Measurements from ENCODE around the gene SMIM36.
A peak's percentile ranks its signal among the peaks of the same experiment; 100 is the strongest.
"Not testable (repeated sequence)": the region's sequence is repeated elsewhere in the genome, so short reads cannot be mapped to it uniquely, and the experiment has no call there.

Gene SMIM36

DNA sequence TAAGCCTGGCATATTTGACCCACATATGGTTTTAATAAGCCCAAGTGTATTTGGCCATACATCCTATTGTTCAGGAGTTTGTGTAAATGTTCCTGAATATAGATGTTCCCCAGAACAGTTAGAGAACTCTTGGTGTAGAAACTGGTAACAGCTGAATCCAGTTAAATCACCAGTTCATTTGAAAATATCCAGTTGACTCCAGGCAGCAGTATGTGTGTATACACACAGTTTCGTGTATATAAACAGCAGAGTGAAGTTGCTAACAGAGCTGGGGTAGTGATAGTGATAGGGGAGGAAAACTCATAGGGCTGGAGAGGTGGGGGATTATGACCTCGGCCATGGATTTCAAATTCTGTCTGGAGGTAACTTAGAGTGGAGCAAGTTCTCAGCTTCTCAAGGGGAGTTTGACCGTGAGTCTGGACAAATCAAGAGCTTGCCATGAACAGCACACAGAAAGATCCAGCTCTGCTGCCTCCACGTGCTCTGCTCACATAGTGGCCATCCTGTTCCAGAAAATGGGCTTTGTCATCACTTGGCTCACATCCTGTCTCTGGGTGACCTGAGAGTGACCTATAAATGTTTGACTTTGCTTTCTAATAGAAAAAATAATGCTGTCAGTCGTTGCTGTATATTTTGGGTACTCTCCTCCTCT, 59.0 kb downstream of the SMIM36 start:
- no peak overlapping the region for H3K4me3 Mint-ChIP-seq
- H3K36me3 Mint-ChIP-seq, result no peaks in the 10 kb centered on the region
- no peak overlapping the region for H3K27ac Mint-ChIP-seq
- H3K27me3 Mint-ChIP-seq, result peaks cover 16% of the 10 kb centered on the region
- no peaks in the 10 kb centered on the region for H3K9me3 Mint-ChIP-seq
- H3K4me1 Mint-ChIP-seq, result no peaks in the 10 kb centered on the region
- ATAC-seq, result no peak

DNA sequence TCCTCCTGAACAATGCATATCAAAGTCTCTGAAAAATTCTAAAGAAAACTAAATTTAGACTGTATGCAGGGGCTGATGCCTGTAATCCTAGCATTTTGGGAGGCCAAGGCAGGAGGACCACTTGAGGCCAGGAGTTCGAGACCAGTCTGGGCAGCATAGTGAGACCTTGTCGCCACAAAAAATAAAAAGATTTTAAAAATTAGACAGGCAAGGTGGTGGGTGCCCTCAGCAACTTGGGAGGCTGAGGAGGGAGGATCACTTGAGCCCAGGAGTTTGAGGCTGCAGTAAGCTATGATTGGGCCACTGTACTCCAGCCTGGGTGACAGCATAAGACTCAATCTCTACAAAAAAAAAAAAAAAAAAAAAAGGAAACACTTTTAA, 59.5 kb downstream of the SMIM36 start:
- Mint-ChIP-seq H3K4me3 (no peak overlapping the region), H3K4me1 (no peaks in the 10 kb centered on the region), H3K36me3 (no peaks in the 10 kb centered on the region), H3K27ac (no peak overlapping the region), H3K27me3 (peaks cover 16% of the 10 kb centered on the region), H3K9me3 (no peaks in the 10 kb centered on the region)
- ATAC-seq, result no peak

DNA sequence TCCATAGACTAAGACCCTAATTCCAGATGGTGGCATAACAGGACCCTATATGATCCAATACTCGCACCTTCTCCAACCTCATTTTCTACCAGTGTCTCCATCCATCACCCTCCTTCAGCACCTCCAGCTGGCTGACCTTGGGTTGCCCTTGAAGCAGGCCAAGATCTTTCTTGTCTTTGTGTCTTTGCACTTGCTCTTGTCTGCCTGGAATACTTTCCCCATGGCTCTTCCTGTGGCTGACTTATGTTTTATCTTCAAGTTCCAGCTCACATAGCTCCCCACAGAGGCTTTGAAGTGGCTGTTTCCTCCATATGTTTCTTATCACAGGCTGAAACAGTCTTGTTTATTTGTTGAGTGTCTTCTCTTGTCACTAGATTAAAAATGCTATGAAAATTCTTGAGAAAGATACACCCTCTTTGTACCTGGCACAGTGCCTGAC, 60.0 kb downstream of the SMIM36 start:
- Mint-ChIP-seq H3K36me3 (no peaks in the 10 kb centered on the region), H3K4me1 (no peaks in the 10 kb centered on the region), H3K27ac (no peak overlapping the region), H3K4me3 (no peak overlapping the region), H3K9me3 (no peaks in the 10 kb centered on the region), H3K27me3 (peaks cover 16% of the 10 kb centered on the region)
- no peak for ATAC-seq

DNA sequence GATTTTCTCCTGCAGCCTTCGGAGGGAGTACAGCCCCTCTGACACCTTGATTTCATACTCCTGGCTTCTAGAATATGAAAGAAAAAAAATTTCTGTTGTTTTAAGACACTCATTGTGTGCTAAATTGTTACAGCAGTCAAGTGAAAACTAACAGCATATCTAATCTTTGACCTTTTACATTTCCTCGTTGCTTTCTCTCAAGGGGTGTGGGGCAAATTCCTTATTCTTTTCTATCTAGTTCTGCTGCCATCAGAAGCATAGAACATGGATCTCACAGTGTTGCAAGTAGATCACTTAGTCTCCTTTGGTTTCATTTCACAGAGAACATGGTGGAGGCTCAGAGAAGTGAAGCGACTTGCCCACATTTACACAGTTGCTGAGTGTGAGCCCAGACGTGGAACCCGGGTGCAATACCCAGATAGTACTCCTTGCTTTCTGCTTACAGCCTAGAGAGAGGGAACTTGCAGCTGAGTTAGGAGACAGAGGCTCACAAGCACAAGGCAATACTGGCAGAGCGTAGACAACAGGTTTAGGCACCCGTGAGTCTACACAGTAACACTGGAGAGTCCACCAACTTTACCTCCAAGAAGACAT, 60.9 kb downstream of the SMIM36 start:
- Mint-ChIP-seq H3K27ac (no peak overlapping the region), H3K4me3 (no peak overlapping the region), H3K27me3 (peaks cover 11% of the 10 kb centered on the region), H3K9me3 (no peaks in the 10 kb centered on the region), H3K36me3 (no peaks in the 10 kb centered on the region), H3K4me1 (no peaks in the 10 kb centered on the region)
- ATAC-seq, result no peak

DNA sequence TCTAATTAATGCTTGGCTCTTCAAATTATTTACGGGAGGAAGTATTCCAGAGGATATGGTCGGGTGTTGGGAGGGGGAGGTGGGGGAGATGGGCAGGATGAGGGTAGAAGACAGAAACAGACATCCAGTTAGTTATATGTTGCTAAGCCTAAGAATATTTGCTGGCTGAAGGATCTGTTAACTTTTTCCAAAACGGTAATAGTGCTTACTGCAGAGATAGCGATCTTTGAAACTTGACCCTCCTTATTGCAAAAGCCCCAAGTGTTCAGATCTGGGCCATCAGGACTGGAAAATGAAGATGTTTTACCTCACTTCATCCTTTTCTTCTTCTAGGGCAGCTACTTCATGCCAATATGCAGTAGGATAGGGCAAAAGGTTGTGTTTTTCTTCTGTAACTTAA, 62.6 kb downstream of the SMIM36 start:
- H3K36me3 Mint-ChIP-seq, result no peaks in the 10 kb centered on the region
- ATAC-seq, result no peak
- peaks cover 12% of the 10 kb centered on the region for H3K4me1 Mint-ChIP-seq
- peaks cover 2% of the 10 kb centered on the region for H3K27me3 Mint-ChIP-seq
- no peaks in the 10 kb centered on the region for H3K9me3 Mint-ChIP-seq
- no peak overlapping the region for H3K4me3 Mint-ChIP-seq
- H3K27ac Mint-ChIP-seq, result no peak overlapping the region

DNA sequence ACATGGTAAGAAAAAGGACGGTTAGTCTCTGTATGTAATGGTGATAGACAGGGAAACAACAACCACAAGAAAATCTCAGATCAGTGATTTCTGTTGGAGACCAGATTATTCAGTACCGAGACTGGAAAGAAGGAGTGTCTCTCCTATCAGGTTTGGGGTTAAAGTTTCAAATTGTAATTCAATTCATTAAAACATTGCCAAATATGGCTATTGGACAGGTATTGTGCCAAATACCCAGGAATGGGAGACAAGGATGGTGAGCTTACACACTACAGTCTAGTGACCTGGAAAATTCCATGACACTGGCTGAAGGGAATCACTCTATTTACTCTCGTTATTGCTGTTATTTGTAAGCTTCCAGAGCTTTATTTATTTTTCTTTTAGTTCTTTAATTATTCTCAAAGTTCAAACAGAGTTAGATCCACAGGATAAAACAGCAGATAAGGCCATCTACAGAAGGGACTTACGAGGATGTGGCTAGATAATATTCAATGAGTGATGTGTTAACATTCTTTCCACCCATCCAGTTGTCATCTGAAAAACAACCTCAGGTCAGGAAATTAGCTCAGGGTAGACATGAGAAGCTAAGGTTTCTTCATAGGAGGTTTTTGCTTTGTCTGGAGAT, 64.6 kb downstream of the SMIM36 start:
- Mint-ChIP-seq H3K4me3 (no peak overlapping the region), H3K9me3 (no peaks in the 10 kb centered on the region), H3K27me3 (no peaks in the 10 kb centered on the region), H3K36me3 (no peaks in the 10 kb centered on the region), H3K27ac (no peak overlapping the region), H3K4me1 (peaks cover 12% of the 10 kb centered on the region)
- ATAC-seq, result no peak

DNA sequence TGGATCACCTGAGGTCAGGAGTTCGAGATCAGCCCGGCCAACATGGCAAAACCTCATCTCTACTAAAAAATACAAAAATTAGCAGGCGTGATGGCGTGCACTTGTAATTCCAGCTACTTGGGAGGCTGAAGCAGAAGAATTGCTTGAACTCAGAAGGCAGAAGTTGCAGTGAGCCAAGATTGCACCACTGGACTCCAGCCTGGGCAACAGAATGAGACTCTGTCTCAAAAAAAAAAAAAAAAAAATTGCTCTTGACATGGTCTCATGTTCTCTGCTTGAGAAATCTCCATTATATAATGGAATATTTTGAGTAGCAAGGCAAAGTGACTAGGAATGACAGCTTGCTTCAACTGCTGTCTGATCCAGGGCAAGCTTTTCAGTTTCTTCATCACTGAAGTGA, 65.2 kb downstream of the SMIM36 start:
- not testable (repeated sequence) for H3K27me3 Mint-ChIP-seq, H3K9me3 Mint-ChIP-seq, ATAC-seq, H3K27ac Mint-ChIP-seq, H3K36me3 Mint-ChIP-seq, H3K4me3 Mint-ChIP-seq
- H3K4me1 Mint-ChIP-seq, result peaks cover 12% of the 10 kb centered on the region

DNA sequence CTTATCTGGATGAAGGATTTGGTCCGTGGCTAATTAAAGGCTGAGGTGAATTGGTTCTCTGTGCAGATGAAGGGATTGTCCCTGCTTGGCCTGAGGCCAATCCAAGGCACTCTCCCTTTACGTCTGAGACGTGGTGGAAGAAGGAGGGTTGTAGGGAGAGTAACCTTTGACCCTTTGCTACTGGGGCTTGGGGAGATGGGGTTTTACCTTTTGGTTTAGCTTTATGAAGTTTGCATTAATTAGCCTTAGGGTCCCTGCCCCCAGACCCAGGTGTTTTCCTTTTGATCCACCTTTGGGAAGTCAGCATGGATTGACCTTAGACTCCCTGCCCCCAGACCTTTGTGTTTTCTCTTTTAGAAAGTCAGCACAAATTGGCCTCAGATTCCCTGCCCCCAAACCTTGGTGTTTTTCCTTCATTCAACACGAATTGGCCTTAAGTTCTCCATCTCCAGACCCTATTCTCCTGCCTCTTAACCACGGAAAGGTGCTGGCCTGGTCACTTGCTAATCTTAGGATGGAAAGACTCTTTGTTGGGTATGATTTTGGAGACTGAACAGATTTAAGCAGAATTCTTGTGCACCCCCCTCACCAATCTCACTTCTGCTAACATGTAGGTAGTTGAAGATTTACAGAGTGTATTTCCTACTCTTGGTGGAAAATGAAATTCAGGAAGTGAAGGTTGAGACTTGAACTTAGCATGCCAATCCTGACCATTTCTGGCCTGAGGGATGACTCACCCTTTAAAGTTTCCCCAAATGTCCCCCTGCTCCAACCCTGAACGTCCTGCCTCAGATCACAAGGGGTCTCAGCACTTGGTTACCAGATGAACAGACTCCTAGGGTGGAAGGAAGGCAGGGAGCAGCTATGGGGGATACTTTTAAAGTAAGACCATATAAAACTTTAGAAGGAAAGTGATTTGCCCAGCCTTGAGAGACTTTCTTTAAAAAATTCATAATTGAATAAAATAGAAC, 66.5 kb downstream of the SMIM36 start:
- Mint-ChIP-seq H3K27ac (peak overlapping the region; percentile 81), H3K4me3 (no peak overlapping the region), H3K4me1 (peaks cover 12% of the 10 kb centered on the region), H3K9me3 (no peaks in the 10 kb centered on the region), H3K27me3 (no peaks in the 10 kb centered on the region), H3K36me3 (no peaks in the 10 kb centered on the region)
- ATAC-seq, result peak; percentile 90

DNA sequence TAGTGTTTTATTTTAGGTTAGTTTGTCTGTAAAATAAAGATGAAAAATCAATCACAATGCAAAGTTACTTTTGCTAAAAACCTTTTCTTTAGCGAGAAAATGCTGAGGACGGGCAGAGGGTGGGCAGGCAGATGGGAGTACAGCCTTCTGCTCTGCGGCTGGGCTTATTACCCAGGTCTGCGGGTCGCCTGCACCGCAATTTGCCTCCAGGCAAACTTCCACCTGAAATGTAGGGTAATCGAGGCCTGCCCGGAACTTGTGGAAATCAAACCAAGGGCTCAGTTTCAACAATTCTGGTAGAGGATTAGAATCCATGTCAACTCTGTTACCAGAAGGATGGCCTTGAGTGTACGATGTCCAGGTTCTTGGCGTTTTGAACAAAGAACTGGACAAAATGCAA, 67.3 kb downstream of the SMIM36 start:
- H3K4me1 Mint-ChIP-seq, result peaks cover 12% of the 10 kb centered on the region
- peak overlapping the region; percentile 81 for H3K27ac Mint-ChIP-seq
- no peak for ATAC-seq
- no peaks in the 10 kb centered on the region for H3K9me3 Mint-ChIP-seq
- H3K36me3 Mint-ChIP-seq, result no peaks in the 10 kb centered on the region
- no peaks in the 10 kb centered on the region for H3K27me3 Mint-ChIP-seq
- no peak overlapping the region for H3K4me3 Mint-ChIP-seq

DNA sequence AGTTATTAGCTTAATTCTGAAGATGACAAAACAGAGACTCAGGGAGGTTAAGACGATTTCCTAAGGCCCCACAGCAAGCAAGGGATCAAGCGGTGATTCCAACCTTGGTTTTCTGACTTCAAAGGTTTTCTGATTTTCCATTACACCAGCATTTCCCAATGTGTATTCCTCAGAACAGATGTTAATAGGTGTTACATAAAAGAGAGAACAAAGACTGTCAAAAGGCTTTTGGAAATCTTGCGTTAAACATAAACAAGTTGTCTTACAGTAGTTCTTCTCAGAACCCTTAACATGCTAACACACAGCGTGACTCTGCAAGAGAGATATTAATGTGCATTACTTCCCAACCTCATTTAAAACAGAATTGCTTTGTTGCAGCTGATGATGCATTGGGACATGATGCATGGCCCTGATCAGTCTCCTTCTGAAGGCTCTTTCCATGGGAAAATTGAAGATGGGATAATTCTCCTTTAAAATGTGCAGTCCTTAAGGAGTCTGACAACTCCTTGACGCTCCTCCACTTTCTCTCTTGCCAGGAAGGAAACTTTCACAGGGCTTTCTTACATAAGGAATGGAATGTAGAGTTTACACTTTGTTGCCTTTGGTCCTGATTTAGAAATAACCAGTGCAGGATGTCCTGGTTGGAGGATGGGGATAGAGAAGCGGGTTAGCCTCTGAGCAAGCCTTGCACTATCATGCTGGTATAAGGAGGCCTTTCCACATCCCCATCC, 68.1 kb downstream of the SMIM36 start:
- Mint-ChIP-seq H3K27ac (no peak overlapping the region), H3K4me1 (peaks cover 14% of the 10 kb centered on the region), H3K27me3 (no peaks in the 10 kb centered on the region), H3K9me3 (no peaks in the 10 kb centered on the region), H3K36me3 (no peaks in the 10 kb centered on the region), H3K4me3 (no peak overlapping the region)
- no peak for ATAC-seq

DNA sequence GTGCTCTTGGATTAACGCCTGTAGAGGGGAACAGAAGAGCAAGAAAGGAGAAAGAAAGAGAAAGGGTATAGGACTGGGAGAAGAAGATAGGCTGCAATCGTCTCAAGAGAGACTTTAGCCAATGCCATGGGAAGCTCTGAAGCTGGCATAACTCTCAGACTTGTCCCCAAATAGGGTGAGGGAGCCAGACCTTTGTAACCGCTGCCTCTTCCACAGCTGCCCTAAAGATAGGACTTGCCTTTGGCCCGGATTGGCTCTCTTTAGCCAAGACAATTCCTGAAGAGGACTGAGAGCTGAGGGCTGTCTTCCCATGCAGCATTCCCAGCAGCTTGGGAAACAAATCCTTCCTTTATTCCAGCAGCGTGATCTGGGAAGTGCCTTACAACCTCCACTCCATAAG, 68.8 kb downstream of the SMIM36 start:
- ATAC-seq, result no peak
- Mint-ChIP-seq H3K27me3 (no peaks in the 10 kb centered on the region), H3K4me1 (peaks cover 20% of the 10 kb centered on the region), H3K27ac (no peak overlapping the region), H3K36me3 (no peaks in the 10 kb centered on the region), H3K4me3 (no peak overlapping the region), H3K9me3 (no peaks in the 10 kb centered on the region)

DNA sequence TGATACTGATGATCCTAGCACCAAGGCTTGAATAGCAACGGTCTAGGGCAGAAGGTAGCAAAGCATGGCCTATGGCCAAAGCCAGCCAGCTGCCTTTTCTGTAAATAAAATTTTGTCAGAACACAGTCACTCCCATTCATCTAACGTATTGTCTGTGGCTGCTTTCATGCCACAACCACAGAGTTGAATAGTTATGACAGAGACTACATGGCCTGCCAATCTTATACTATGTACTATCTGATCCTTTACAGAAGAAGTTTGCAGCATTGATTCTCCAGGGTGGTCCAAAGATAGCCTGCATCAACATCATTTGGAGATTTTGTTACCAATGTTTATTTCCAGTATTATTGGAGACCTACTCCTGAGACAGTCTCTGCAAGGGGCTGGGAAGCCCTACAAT, 69.7 kb downstream of the SMIM36 start:
- Mint-ChIP-seq H3K36me3 (no peaks in the 10 kb centered on the region), H3K9me3 (no peaks in the 10 kb centered on the region), H3K27ac (no peak overlapping the region), H3K4me1 (peaks cover 29% of the 10 kb centered on the region), H3K4me3 (no peak overlapping the region), H3K27me3 (no peaks in the 10 kb centered on the region)
- no peak for ATAC-seq

DNA sequence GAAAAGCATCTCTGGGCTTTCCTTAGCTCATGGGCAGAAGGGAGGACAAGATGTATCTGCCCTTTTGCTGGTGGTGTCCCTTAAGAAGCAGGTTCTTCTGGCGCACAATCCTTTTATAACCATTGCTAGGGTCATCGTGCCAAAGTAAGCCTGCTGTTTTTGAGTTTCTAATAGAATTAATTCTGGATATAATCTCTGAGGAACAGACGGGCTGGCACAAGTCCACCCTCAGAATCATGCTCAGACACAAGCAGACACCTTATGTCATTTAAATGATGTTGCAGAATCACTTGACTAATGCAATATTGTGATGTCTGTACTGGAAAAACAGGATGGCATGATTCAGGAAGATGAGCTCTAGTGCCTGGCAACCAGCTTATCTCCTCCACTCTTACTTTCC, 70.9 kb downstream of the SMIM36 start:
- ATAC-seq, result no peak
- Mint-ChIP-seq H3K36me3 (no peaks in the 10 kb centered on the region), H3K27me3 (no peaks in the 10 kb centered on the region), H3K4me1 (peaks cover 36% of the 10 kb centered on the region), H3K27ac (no peak overlapping the region), H3K9me3 (no peaks in the 10 kb centered on the region), H3K4me3 (no peak overlapping the region)

DNA sequence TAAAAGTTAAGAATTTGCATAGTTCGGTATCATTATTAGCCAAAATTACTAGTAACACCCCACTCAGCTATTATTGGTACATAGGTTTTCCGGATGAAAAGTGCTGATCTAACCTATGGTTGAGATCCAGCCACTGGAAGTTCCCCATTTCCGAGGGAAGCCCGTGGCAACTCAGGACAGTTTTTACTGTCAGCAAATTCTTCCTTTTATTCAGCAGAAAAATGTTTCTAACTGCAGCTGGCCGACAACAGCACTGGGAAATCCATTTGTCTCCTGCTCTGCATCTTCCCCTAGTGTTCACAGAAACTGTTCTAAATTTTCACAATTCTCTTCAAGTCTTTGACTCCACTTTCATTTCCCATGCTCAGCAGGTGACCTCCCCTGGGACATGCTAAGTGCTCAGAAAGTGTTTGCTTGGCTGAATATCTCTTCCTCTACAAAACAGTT, 74.1 kb downstream of the SMIM36 start:
- Mint-ChIP-seq H3K4me3 (peak overlapping the region; percentile 36), H3K9me3 (no peaks in the 10 kb centered on the region), H3K27me3 (no peaks in the 10 kb centered on the region), H3K27ac (peak overlapping the region; percentile 42), H3K36me3 (no peaks in the 10 kb centered on the region), H3K4me1 (peaks cover 37% of the 10 kb centered on the region)
- ATAC-seq, result peak; percentile 87
